HG02870 (cell line): Measurements from ENCODE around the gene KCNJ12.

Experiments
- ATAC-seq: cut with Tn5 transposase; IDR thresholded peaks from one replicate; pipeline ENCODE4 v1.9.1; 2021; ENCODE audit warnings: mild to moderate bottlenecking, moderate library complexity; ENCODE audit not compliant: unreplicated experiment

Gene KCNJ12

GRCh38 chr17:21363776-21364642, 12.1 kb upstream of the KCNJ12 start:
- ATAC-seq = no peak

- ATAC-seq = no peak
These were observed 11.1 kb upstream of the KCNJ12 start for GRCh38 chr17:21365016-21365415.

DNA sequence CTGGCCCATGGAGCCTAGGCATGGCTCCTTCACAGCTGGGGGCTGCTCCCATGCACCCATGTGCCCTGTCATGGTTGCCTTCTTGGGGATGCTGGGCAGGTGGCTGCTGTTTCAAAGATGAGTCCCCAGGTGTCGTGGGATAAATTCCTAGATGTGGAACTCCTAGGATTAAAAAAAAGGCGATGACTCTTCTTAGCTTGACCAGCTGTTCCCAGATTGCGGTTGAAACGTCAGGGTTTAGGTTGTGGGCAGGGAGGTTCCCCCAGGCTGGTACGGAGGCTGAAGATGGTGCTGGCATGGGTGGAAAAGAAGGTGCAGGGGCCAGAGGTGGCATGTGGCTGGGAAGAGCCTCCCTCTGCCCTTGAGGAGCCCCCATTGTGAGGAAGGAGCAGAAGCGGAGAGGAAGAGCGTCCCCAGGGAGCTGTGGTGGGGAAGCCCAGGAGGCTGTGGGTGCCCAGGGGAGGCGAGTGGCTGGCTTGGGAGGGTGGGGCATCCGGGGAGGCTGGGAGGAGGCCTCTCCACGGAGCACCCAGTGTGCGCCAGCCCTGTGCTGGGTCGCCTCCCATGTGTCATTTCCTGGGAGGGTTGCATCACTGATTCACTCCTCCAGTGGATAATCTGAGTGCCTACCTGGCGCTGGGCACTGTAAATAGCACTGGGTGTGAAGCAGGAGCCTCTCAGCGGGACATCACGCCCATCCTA, 7.5 kb upstream of the KCNJ12 start:
- ATAC-seq = no peak

DNA sequence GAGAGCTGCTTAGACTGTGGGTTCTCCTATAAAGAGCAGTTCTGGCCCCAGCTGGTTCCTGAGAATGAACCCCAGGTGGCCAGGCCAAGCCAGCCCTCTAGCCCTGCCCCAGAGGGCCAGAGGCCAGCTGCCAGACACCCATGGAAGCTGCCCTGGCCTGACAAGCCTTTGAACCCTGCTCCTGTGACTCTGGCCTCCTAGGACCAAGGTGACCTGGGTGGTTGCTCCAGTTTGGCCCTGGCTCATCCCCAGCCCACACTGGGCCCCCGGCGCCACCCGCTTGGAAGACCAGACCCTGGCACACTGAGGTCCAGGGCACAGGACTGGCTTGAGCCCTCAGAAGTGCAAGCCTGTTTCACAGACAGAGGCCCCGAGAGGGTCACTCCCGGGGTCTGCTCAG, 6.8 kb upstream of the KCNJ12 start:
- ATAC-seq = no peak

- ATAC-seq = no peak
These were observed 5.7 kb upstream of the KCNJ12 start for GRCh38 chr17:21370430-21370829.

DNA sequence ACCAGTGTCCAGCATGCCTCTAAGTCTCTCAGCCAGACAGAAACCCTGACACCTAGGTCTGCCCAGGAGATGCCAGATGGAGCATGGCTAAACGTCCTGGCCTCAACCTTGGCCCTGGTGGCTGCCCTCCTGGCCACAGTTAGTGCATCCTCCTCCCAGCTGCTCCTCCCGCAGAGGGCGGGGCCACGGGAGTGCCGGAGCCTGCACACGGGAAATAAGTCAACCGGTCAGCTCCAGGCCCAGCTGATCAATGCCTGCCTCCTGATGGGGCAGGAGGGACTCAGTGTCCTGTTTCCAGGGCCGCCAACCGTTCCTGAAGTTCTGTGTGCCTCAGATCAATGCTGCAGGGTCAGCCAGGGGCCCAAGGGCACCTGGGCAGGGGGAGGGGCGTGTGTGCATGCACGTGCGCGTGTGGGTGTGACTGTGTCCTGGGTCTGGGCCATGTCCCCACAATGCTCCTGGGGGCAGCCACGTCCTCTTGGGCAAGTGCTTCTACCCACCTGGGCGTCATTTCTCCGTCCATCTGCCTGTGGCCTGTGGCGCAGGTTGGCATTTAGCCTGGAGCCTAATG, 4.6 kb upstream of the KCNJ12 start:
- no peak for ATAC-seq

DNA sequence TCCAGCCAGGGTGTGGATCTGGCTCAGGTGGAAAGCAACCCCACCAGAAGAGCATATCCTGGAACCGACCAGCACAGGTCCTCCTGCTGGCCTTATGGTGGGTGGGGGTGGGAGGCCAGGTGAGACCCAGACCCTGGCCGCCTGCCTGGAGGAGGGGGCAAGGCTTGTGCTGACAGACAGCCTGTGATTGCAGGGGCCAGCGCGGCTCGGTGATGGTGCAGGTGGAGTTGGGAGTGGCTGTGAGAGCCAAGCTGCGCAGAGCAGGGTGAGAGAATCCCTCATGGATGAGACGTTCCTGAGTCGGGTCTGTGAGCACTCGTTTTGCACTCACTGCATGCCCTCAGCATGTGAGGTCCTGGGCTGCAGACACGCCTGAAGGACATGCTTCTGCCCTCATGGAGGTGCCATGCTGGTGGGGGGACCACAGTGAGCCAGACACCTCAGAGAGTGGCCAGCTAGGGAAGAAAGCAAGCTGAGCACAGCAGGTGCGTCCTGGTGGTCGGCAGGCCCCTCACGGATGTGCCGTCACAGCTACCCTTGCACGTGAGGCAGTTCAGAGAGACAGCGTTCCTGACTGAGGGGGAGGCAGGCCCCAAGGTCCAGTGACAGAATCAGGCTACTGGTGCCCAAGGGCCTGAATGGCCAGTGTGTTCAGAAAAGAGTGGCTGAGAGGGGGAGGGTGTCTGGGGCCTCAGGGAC, 3.8 kb upstream of the KCNJ12 start:
- ATAC-seq = no peak

DNA sequence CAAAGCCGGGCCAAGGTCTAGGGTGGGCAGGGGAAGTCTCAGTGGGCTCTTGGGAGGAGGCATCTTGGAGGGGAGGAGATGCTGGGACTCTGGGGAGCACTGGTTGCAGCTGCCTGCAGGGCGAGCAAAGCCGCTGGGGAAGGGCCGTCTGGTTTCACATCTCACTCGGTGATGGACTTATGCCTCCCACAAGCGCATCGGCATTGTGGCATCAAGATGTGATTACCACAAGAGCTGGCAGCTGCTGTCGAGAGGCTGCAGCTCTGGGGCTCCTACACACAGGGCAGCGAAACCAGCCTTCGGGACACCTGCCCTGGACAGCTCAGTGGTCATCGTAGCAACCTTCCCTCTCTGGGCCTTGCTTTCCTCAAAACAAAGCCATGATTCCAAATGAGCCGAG, 3.1 kb upstream of the KCNJ12 start:
- no peak for ATAC-seq

DNA sequence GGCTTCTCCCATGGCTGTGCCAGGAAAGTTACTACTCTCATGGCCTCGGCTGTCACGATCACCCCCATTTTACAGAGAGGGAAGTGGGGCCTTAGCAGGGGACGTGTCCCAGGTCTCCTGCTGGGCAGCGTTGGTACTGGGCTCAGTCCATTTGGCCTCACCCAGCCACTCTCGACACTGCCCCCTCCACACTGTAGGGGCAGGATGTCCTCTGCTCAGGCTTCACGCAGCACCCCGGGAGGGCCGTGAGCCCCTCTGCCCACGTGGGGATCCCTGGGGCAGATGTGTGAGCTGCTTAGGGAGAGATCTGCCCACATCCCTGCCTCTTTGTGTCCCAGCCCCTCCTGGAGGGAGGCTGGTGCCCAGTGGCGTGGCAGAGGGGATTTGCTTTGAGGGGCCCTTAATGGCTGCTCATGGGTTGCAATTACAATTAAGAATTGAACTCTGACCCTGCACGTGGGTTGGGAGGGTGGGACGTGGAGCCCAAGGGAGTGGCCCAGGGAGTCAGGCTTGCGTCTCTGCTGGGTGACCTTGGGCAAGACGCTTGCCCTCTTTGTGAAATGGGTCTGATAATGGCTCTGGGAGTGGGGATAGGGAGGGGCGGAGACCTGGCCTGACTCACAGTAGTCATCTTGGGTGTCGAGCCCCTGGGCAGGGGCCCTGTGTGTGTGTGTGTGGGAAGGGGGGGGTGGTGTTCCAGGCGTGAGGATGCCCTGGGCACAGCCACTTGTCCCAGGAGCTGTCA, 2.3 kb upstream of the KCNJ12 start:
- ATAC-seq = no peak

DNA sequence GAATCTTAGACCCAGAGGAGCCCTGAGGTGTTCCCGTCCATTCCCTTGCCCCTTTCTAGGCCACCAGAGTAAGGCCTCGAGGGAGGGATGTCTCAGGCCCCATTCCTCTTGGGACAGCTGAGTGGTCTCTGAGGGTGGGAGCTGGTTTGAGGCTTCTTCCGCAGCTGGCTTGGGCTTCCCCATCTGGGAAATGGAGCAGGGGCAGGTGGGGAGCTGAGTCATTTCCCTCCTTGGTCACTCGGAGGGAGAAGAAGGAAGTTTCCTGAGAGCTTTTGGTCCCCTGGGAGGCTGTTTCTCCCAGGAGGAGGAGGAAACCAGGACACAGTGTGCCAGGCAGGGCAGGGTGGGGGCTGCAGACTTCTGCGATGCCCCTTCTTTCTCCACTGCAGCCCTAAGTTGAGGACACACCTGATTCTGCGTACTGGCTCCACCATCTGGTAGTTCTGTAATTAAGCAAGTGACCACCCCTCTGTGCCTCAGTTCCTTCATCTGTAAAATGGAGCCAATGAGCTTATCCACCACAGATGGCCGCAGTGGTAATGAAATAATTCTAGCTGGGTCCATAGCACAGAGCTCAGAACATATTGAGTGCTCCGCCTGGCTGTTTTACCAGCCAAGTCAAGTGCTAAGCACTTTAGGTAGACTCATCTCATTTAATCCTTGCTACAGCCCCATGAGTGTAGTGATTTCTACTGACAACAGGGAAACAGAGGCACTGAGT, 1.6 kb upstream of the KCNJ12 start:
- ATAC-seq = no peak

GRCh38 chr17:21375162-21375560, 996 bp upstream of the KCNJ12 start:
- ATAC-seq = no peak

DNA sequence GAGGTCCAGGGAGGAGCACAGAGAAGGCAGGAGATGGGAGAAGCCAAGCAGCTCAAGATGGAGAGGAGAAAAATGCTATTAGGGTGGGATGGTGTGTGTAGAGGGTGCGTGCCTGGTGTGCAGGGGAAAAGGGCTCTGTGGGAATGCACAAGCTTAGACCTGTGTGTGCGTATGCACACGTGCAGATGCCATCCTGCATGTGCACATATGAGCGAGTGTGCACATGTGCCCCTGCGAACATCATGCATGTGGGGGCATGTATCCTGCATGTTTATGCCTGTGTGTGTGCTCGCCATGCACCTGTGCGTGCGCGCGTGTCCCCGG, 438 bp upstream of the KCNJ12 start:
- ATAC-seq = no peak

DNA sequence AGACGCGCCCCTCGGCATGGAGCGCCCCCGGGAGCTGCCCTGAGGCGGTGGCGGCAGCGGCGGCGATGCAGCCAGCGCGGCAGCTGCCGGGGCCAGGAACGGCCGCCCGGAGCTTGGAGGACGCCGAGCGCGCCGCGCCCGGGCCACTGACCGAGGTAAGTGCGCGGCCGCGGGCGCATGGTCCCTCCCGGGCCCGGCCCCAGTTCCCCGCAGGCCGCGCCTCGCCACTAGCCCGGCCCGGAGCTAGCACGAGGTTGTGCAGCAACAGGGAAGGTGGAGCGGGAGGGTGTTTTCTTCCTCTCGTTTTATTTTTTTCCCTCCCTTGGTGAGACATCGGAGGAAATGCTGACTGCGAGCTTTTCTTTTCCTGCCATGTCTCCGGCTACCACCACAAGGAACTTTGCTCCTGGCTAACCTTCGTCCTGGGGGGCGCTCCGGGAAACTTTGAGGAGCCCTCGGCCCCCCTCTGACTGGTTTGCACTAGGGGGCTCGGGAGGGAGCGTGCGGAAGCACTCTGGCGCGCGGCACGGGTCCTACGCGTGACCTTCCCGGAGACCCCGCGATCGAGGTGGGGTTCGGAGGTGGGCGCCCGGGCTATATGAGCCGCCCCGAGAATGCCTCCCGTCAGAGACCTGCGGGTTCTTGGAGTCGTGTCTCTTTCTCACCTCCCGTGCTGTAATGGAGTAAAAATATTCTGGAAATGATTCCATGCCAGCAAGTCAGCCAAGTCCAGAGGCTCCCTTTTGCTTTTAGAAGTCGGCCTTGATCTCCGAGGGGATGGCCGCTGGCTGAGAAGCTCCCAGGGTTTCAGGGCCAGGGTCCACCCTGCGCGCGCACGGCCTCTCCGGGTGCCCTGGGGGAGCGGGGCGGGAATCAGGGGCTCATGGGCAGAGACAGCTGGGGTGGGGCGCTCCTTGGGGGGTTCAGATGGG, 868 bp downstream of the KCNJ12 start:
- ATAC-seq = no peak

GRCh38 chr17:21377705-21378396, 1.7 kb downstream of the KCNJ12 start:
- no peak for ATAC-seq

DNA sequence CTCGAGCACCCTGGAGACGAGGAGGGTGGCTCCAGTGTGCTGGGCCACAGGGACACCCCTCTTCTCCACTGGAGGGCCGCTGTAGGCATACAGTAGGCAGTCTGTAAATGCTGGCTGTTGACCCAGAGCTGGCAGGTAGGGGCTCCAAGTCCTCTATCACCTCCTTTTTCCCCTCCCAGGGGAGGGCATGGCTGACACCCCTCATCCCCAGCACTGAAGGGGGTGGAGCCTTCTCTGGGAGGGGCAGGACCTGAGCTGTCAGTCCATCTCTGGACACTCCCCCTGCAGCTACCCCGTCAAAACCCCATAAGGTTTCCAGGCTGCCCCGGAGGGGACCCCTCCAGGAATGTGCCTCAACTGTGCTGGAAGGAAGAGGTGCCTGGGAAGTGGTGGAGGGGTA, 2.4 kb downstream of the KCNJ12 start:
- ATAC-seq = no peak

GRCh38 chr17:21379080-21379711, 3.0 kb downstream of the KCNJ12 start:
- ATAC-seq = no peak

DNA sequence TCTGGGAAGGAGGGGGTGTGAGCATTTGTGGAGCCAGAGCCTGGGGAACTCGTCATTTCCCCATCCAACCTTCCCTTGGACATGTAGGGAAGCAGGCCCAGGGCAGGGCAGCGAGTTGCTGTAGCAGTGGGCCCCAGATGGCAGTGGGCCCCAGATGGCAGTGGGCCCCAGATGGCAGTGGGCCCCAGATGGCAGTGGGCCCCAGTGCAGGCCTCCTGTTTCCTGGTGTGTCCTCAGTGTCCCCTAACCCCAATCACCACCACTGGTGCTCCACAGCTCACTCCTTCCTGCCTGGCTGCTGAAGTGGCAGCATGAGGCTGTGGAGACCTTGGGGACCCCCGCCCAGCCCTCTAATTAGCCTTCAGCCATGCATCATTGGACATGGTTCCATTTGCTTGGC, 4.5 kb downstream of the KCNJ12 start:
- no peak for ATAC-seq

DNA sequence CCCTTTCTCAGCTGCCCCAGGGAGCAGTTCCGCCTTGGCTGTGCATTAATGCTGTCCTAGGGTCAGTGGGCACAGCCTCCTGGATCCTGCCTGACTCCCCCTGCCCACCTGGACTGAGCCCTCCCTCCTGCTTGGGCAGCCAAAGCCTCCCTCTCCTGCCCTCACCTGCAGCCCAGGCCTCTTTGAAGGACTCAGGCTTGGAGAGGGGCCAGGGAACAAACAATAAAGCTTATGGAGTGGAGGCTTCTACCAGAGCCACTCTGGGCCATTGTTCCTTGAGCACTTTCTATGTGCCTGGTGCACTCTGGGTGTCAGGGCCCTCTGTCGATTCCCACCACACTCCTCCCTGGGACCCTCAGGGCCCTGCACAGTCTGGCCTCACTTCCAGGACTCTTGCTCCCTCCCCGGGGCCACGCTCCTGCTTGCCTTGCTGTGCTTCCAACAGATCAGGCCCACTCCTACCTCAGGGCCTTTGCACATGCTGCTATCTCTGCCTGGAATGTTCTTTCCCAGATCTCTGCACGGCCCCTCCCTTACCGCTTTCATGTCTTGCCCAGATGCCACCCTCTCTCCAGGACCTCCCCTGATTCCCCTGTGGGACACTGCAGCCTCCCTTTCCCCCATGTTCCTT, 5.0 kb downstream of the KCNJ12 start:
- no peak for ATAC-seq
